H1 (cell line): Measurements from ENCODE around the gene MRPS12. TPM values are rescaled to one million over a fixed set of nuclear protein-coding genes. Genes with fewer than 3 reads are reported as not detected.

Source experiments
- CTCF ChIA-PET: fragments of 300-600 bp; sonication (Branson Sonifier 250); formaldehyde crosslinking; loops from one replicate; lab custom pipeline; 2021; ENCODE audit not compliant: partially characterized antibody; lab: Charles Lee
- POLR2A ChIA-PET: fragments of 300-600 bp; sonication (Branson Sonifier 250); formaldehyde crosslinking; loops from one replicate; lab custom pipeline; 2021; ENCODE audit warnings: inconsistent platforms; ENCODE audit not compliant: partially characterized antibody; lab: Charles Lee
- DNase-seq, 2 experiments: peaks; one replicate each; pipeline versions ENCODE4 v3.0.0 to v3.0.0-alpha.2; 2010 to 2022; ENCODE audit warnings: low spot score in 2 of 2, low read depth in 1 of 2, mixed read lengths in 1 of 2
- FAIRE-seq: peaks from 2 replicates; lab custom pipeline; 2011; peaks lifted over from hg19 to GRCh38; lab: Jason Lieb, UNC
- H2AFZ ChIP-seq: 2 replicates; pipeline ENCODE4 v1.8.1; 2012; ENCODE audit warnings: low read length, inconsistent platforms
- H2AK5ac ChIP-seq: 2 replicates; pipeline ENCODE4 v1.6.1; 2013; ENCODE audit warnings: low read depth, low read length
- H2BK120ac ChIP-seq: replicated peaks from 2 replicates; pipeline ENCODE3; 2013; ENCODE audit warnings: low read depth, low read length, inconsistent platforms
- H2BK12ac ChIP-seq: 2 replicates; pipeline ENCODE4 v1.6.1; 2013; ENCODE audit warnings: low read depth, low read length
- H2BK15ac ChIP-seq: 2 replicates; pipeline ENCODE4 v1.6.1; 2013; ENCODE audit warnings: low read length
- H2BK20ac ChIP-seq: 2 replicates; pipeline ENCODE4 v1.6.1; 2013; ENCODE audit warnings: low read length
- H2BK5ac ChIP-seq: 2 replicates; pipeline ENCODE4 v1.6.1; 2013; ENCODE audit warnings: low read depth, low read length
- H3K14ac ChIP-seq: 2 replicates; pipeline ENCODE4 v1.6.1; 2013; ENCODE audit warnings: inconsistent platforms; ENCODE audit not compliant: insufficient read length
- H3K18ac ChIP-seq: 2 replicates; pipeline ENCODE4 v1.6.1; 2013; ENCODE audit warnings: low read length; ENCODE audit errors: extremely low read depth
- H3K23ac ChIP-seq: 2 replicates; pipeline ENCODE4 v1.6.1; 2013; ENCODE audit warnings: inconsistent platforms; ENCODE audit not compliant: insufficient read length
- H3K23me2 ChIP-seq: 2 replicates; pipeline ENCODE4 v1.6.1; 2013; ENCODE audit warnings: low read depth, low read length
- H3K27ac ChIP-seq: 2 replicates; pipeline ENCODE4 v1.6.1; 2011; ENCODE audit warnings: low read depth, low read length, inconsistent platforms
- H3K27me3 ChIP-seq, 4 experiments: replicated peaks in 1 of 4; 1 replicate in 1 of 4; 2 replicates in 3 of 4; pipeline versions ENCODE4 v1.6.1 to v1.8.1; 2011 to 2013; ENCODE audit warnings: low read length in 3 of 4, mild to moderate bottlenecking in 3 of 4, inconsistent platforms in 2 of 4, mixed read lengths in 2 of 4, moderate library complexity in 1 of 4; ENCODE audit not compliant: control insufficient read depth in 3 of 4, insufficient read depth in 3 of 4; ENCODE audit errors: extremely low read depth in 1 of 4
- H3K36me3 ChIP-seq, 4 experiments: 2 replicates each; pipeline versions ENCODE4 v1.6.1 to v1.8.1; 2011 to 2013; ENCODE audit warnings: mild to moderate bottlenecking in 4 of 4, low read length in 3 of 4, moderate library complexity in 2 of 4, control low read depth in 1 of 4, inconsistent platforms in 1 of 4; ENCODE audit not compliant: insufficient read depth in 4 of 4, control insufficient read depth in 2 of 4
- H3K4ac ChIP-seq: replicated peaks from 2 replicates; pipeline ENCODE3; 2013; ENCODE audit warnings: low read length, low read depth, mixed read lengths, inconsistent platforms; ENCODE audit not compliant: insufficient read length
- H3K4me1 ChIP-seq, 4 experiments: replicated peaks in 1 of 4; 1 replicate in 1 of 4; 2 replicates in 3 of 4; pipeline versions ENCODE4 v1.6.1 to v1.8.1; 2011 to 2013; ENCODE audit warnings: low read length in 3 of 4, inconsistent platforms in 2 of 4, mixed read lengths in 1 of 4; ENCODE audit not compliant: insufficient read depth in 4 of 4, control insufficient read depth in 3 of 4
- H3K4me2 ChIP-seq, 2 experiments: 2 replicates each; pipeline versions ENCODE4 v1.6.1 to v1.8.1; 2011 to 2013; ENCODE audit warnings: low read depth in 2 of 2, low read length in 2 of 2, control low read depth in 1 of 2, inconsistent platforms in 1 of 2, mild to moderate bottlenecking in 1 of 2; ENCODE audit not compliant: insufficient read depth in 1 of 2
- H3K4me3 ChIP-seq, 4 experiments: fragments of 200-600, 300-600 bp in 1 of 4; sonication (generic), shearing (Covaris generic), sonication (Bioruptor Twin) in 1 of 4; 2 replicates each; pipeline versions ENCODE4 v1.5.1 to v1.8.1; 2011 to 2016; ENCODE audit warnings: low read length in 4 of 4, low read depth in 3 of 4, control low read depth in 2 of 4, inconsistent platforms in 2 of 4, mild to moderate bottlenecking in 2 of 4, mixed read lengths in 1 of 4, moderate library complexity in 1 of 4; ENCODE audit not compliant: insufficient read depth in 2 of 4; ENCODE audit errors: extremely low read depth in 1 of 4
- H3K56ac ChIP-seq: replicated peaks from 2 replicates; pipeline ENCODE3; 2013; ENCODE audit warnings: low read depth, mild to moderate bottlenecking, mixed read lengths, low read length, inconsistent platforms; ENCODE audit not compliant: insufficient read length
- H3K79me1 ChIP-seq: 2 replicates; pipeline ENCODE4 v1.6.1; 2013; ENCODE audit warnings: low read depth, low read length, control low read depth
- H3K79me2 ChIP-seq, 2 experiments: 2 replicates each; pipeline versions ENCODE4 v1.6.1 to v1.8.1; 2012 to 2013; ENCODE audit warnings: low read length in 2 of 2, mild to moderate bottlenecking in 2 of 2, inconsistent platforms in 1 of 2; ENCODE audit not compliant: insufficient read depth in 2 of 2, control insufficient read depth in 1 of 2
- H3K9ac ChIP-seq, 4 experiments: replicated peaks in 1 of 4; 1 replicate in 1 of 4; 2 replicates in 3 of 4; pipeline versions ENCODE4 v1.6.1 to v1.8.1; 2011 to 2013; ENCODE audit warnings: low read depth in 3 of 4, low read length in 3 of 4, control low read depth in 2 of 4, mild to moderate bottlenecking in 2 of 4, moderate library complexity in 2 of 4, inconsistent platforms in 1 of 4; ENCODE audit errors: extremely low read depth in 1 of 4
- H3K9me3 ChIP-seq, 2 experiments: 2 replicates each; pipeline versions ENCODE4 v1.6.1 to v1.8.1; 2012 to 2013; ENCODE audit warnings: mild to moderate bottlenecking in 2 of 2, moderate library complexity in 2 of 2, control low read depth in 1 of 2, inconsistent platforms in 1 of 2, low read depth in 1 of 2, low read length in 1 of 2, mixed read lengths in 1 of 2; ENCODE audit not compliant: insufficient read depth in 2 of 2
- H4K20me1 ChIP-seq, 2 experiments: replicated peaks in 1 of 2; 2 replicates each; pipeline versions ENCODE3 to v1.8.1; 2011 to 2013; ENCODE audit warnings: inconsistent platforms in 2 of 2, low read length in 2 of 2, mild to moderate bottlenecking in 1 of 2; ENCODE audit not compliant: insufficient read depth in 2 of 2, control insufficient read depth in 1 of 2
- H4K5ac ChIP-seq: 2 replicates; pipeline ENCODE4 v1.6.1; 2013; ENCODE audit warnings: low read length, low read depth, mixed read lengths, inconsistent platforms; ENCODE audit not compliant: insufficient read length
- H4K8ac ChIP-seq: 2 replicates; pipeline ENCODE4 v1.8.0; 2013; ENCODE audit warnings: mild to moderate bottlenecking, moderate library complexity, low read length, inconsistent platforms; ENCODE audit not compliant: insufficient read depth; ENCODE audit errors: extremely low read depth
- H4K91ac ChIP-seq: replicated peaks from 2 replicates; pipeline ENCODE3; 2013; ENCODE audit warnings: low read length, mixed read lengths, inconsistent platforms; ENCODE audit not compliant: insufficient read length
- JUN ChIP-seq: IDR thresholded peaks from 2 replicates; pipeline ENCODE4 v1.6.1; 2011; ENCODE audit warnings: low read depth, mild to moderate bottlenecking, improper control_type of control experiment, low read length
- POLR2A ChIP-seq, 2 experiments: IDR thresholded peaks; 1 replicate in 1 of 2; 2 replicates in 1 of 2; pipeline ENCODE4 v1.6.1; 2011; ENCODE audit warnings: low read depth in 2 of 2, low read length in 2 of 2, mild to moderate bottlenecking in 2 of 2; ENCODE audit errors: control extremely low read depth in 1 of 2
- WGBS, 2 experiments: shearing (Covaris generic) in 1 of 2; methylation state at CpG; one replicate each; pipeline versions ENCODE4 v1.1.6 to v1.1.7; 2013 to 2015; ENCODE audit warnings: low lambda C conversion rate in 2 of 2, mixed read lengths in 2 of 2, inconsistent platforms in 1 of 2, low coverage in 1 of 2, missing lambda C conversion rate in 1 of 2; ENCODE audit not compliant: insufficient replicate concordance in 2 of 2, insufficient coverage in 1 of 2, insufficient read length in 1 of 2; ENCODE audit errors: extremely low coverage in 1 of 2, missing lambda C conversion rate in 1 of 2; 5-methylcytosine and 5-hydroxymethylcytosine counted together
- polyA plus RNA-seq, 7 experiments: library from polyadenylated mRNA; depleted of rRNA in 3 of 7; stranded (reverse) in 5 of 7; unstranded in 2 of 7; fragments of >200 nt in 5 of 7; fragments of 200-250 nt in 2 of 7; gene quantifications; 1 replicate in 5 of 7; 2 replicates in 1 of 7; 4 replicates in 1 of 7; pipeline versions ENCODE4 v1.2.1 to v1.2.3, GENCODE V29; 2011 to 2013; ENCODE audit warnings: missing spikeins in 2 of 7, mixed read lengths in 2 of 7
- total RNA-seq: library from RNA; stranded (reverse); fragmentation: NEBNext Ultra II Directional; extraction: Animal tissue kit (Norgen Biotek cat#: 25700); gene quantifications from 2 replicates; pipeline ENCODE4 v1.2.1, GENCODE V29; 2021

Gene MRPS12
- total and polyA plus RNA-seq, 2 of the 8 experiments (the other 6 are each of a cell fraction or from before 2014, with no cell fraction given) = 79.0 to 175 TPM

GRCh38 chr19:38912600-38913514, 17.9 kb upstream of the MRPS12 start:
- Histone ChIP-seq H2BK12ac (no peak overlapping the region), H3K4me3 (no peak overlapping the region), H3K79me1 (no peaks in the 10 kb centered on the region), H2BK120ac (no peak overlapping the region), H2AK5ac (no peak overlapping the region), H3K23me2 (no peaks in the 10 kb centered on the region; the same call in 1 of the 2 replicates), H3K4me2 (no peak overlapping the region), H3K27ac (no peak overlapping the region), H2BK20ac (no peak overlapping the region), H4K8ac (peak overlapping the region; percentile 35; the same call in 1 of the 2 replicates), H3K27me3 (no peaks in the 10 kb centered on the region; a peak in 1 of 7 replicates), H3K23ac (no peak overlapping the region), H3K14ac (no peak overlapping the region), H4K20me1 (peaks cover 0 to 3% of the 10 kb centered on the region in 2 experiments), H3K4me1 (peaks cover 0 to 8% (median 1%) of the 10 kb centered on the region in 4 experiments; a peak in 3 of 7 replicates), H3K9me3 (no peaks in the 10 kb centered on the region), H3K18ac (no peak overlapping the region), H3K9ac (no peak overlapping the region), H4K91ac (no peak overlapping the region), H4K5ac (no peak overlapping the region), H3K56ac (no peak overlapping the region), H2BK5ac (no peak overlapping the region), H3K36me3 (peaks cover 0 to 6% (median under 1%) of the 10 kb centered on the region in 4 experiments; a peak in 3 of 8 replicates), H3K4ac (no peak overlapping the region), H2BK15ac (no peak overlapping the region), H3K79me2 (no peaks in the 10 kb centered on the region), H2AFZ (no peak overlapping the region)
- ChIA-PET POLR2A (interaction anchor here (0.7 to 6.7 kb wide), 9 partner anchors 9 to 415 kb away, joined by 3 to 36 read pairs (median 3); partner anchors contain the start of genes MRPS12, NFKBIB and SARS2), CTCF (interaction anchor here (0.5 to 3.6 kb wide), 5 partner anchors 13 to 1678 kb away, joined by 3 to 16 read pairs (median 3); partner anchors contain the start of genes MRPS12, NFKBIB, SARS2 and SIRT2)
- FAIRE-seq (no peak), DNase-seq (no peak)
- WGBS, 2 experiments = 81% methylated on average over 12 of the region's 12 CpGs; no CpG with 5 or more reads in 1 of the 2 experiments
- TF ChIP-seq POLR2A (IDR thresholded peaks at IDR 0.05; ENCODE audit: control extremely low read depth in 1 of 2, low read depth in 2 of 2, low read length in 2 of 2) = 0 out of 3 replicates have a peak, but pooled peaks of 1 of the 2 experiments have one; percentile 3
- no peak for TF ChIP-seq JUN
